BE2C (cell line): Measurements from ENCODE around the gene SRP19.

ENCODE experiments used
- DNase-seq: peaks from one replicate; pipeline ENCODE4 v3.0.0-alpha.2; 2020
- H3K27me3 ChIP-seq: fragments of 250-450 bp; sonication (Bioruptor Pico); 2 replicates; pipeline ENCODE4 v1.5.1; 2020; ENCODE audit warnings: mild to moderate bottlenecking
- H3K36me3 ChIP-seq: fragments of 250-450 bp; sonication (Bioruptor Pico); 2 replicates; pipeline ENCODE4 v1.5.1; 2020; ENCODE audit warnings: mild to moderate bottlenecking
- H3K4me1 ChIP-seq: fragments of 250-450 bp; sonication (Bioruptor Pico); 2 replicates; pipeline ENCODE4 v1.5.1; 2020
- H3K4me3 ChIP-seq: 2 replicates; pipeline ENCODE4 v1.5.1; 2011; ENCODE audit warnings: low read depth, low read length
- H3K9me3 ChIP-seq: fragments of 250-450 bp; sonication (Bioruptor Pico); 2 replicates; pipeline ENCODE4 v1.5.1; 2020
- CTCF ChIP-seq: IDR thresholded peaks from 2 replicates; pipeline ENCODE4 v1.5.1; 2012; ENCODE audit warnings: mild to moderate bottlenecking, low read depth, low read length

Gene SRP19

GRCh38 chr5:112917453-112917995 is 56.4 kb downstream of the SRP19 start:
- Histone ChIP-seq H3K9me3 (no peaks in the 10 kb centered on the region), H3K27me3 (no peaks in the 10 kb centered on the region), H3K4me1 (no peaks in the 10 kb centered on the region; the same call in 1 of the 2 replicates), H3K36me3 (peaks cover 46% of the 10 kb centered on the region), H3K4me3 (no peak overlapping the region)
- TF ChIP-seq CTCF, result peak; percentile 51
- peak; percentile 43 for DNase-seq

GRCh38 chr5:112918136-112918535 is 57.0 kb downstream of the SRP19 start:
- peaks cover 41% of the 10 kb centered on the region for H3K36me3 ChIP-seq

GRCh38 chr5:112918679-112919078 is 57.6 kb downstream of the SRP19 start:
- peaks cover 41% of the 10 kb centered on the region for H3K36me3 ChIP-seq
- no peak for DNase-seq
- H3K27me3 ChIP-seq, result no peaks in the 10 kb centered on the region
- no peaks in the 10 kb centered on the region; the same call in 1 of the 2 replicates for H3K4me1 ChIP-seq
- no peak for TF ChIP-seq CTCF
- H3K9me3 ChIP-seq, result no peaks in the 10 kb centered on the region
- H3K4me3 ChIP-seq, result no peak overlapping the region

More at GRCh38 chr5:112918136-112918535, 57.0 kb downstream of the SRP19 start:
- no peak for DNase-seq
- Histone ChIP-seq H3K9me3 (no peaks in the 10 kb centered on the region), H3K4me1 (no peaks in the 10 kb centered on the region; the same call in 1 of the 2 replicates), H3K27me3 (no peaks in the 10 kb centered on the region), H3K4me3 (no peak overlapping the region)
- no peak for TF ChIP-seq CTCF
